IPS-20b (cell line): Measurements from ENCODE around the gene POLR1G.

Source experiments
- H3K27ac ChIP-seq: one replicate; pipeline ENCODE4 v1.5.1; 2013; ENCODE audit warnings: low read length
- H3K27me3 ChIP-seq: 2 replicates; pipeline ENCODE4 v1.6.1; 2013; ENCODE audit warnings: mild to moderate bottlenecking, low read length, inconsistent platforms; ENCODE audit not compliant: insufficient read depth
- H3K36me3 ChIP-seq: 2 replicates; pipeline ENCODE4 v1.6.1; 2013; ENCODE audit warnings: low read depth, mild to moderate bottlenecking, inconsistent platforms, low read length, moderate library complexity; ENCODE audit not compliant: insufficient read depth
- H3K4me1 ChIP-seq: 2 replicates; pipeline ENCODE4 v1.6.1; 2013; ENCODE audit warnings: mild to moderate bottlenecking, control low read depth, inconsistent platforms, low read length, moderate library complexity; ENCODE audit not compliant: insufficient read depth
- H3K4me3 ChIP-seq: 2 replicates; pipeline ENCODE4 v1.5.1; 2013; ENCODE audit warnings: mild to moderate bottlenecking, low read length, inconsistent platforms
- H3K9ac ChIP-seq: 2 replicates; pipeline ENCODE4 v1.6.1; 2013; ENCODE audit warnings: low read depth, mild to moderate bottlenecking, inconsistent platforms, low read length, moderate library complexity
- H3K9me3 ChIP-seq: 2 replicates; pipeline ENCODE4 v1.6.1; 2013; ENCODE audit warnings: mild to moderate bottlenecking, low read depth, low read length, inconsistent platforms; ENCODE audit not compliant: insufficient read depth

POLR1G gene

DNA sequence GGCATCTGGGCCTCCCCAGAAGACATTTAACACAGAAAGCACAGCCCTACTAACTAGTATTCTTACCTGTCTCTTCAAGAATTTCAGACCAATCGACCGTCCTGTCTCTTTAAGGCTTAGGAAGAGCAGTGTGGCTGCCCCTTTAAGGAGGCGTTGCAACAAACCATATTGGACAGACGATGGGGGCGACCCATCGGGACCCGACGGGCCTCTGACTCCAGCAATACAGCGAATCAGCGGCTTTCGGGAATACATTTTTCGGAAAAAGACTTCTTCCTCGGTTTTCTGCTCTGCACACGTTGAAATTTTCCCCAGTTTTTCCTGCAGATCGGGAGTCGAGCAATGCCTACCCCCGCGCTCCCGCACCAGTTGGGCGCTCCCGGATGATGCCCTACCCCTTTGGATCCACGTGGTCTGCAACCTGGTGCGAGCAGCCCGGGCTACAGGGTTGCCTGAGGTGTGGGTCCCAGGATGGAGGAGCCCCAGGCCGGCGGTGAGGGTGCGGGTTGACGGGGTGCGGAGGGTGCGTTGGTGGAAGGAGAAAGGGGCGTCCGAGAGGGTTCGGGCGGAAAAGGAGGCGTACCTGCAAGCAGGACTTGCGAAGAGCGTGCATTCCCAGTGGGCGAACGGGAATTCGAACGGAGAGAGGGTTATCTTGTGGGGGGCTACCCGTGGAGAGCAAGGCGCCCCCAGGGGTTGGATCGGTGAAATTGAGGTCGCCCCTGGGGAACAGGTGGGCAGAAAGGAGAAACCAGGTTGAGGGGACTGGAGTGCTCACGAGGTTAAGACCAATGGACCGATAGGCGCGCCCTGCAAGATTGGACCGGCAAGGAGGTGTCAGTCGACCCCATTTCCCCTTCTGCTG, at the start of gene POLR1G:
POLR1G (plus strand) TSS at position 419 of the 865 bp plus-strand sequence; CDS start at position 472, 53 bp downstream.
- Histone ChIP-seq H3K27me3 (peaks cover 36% of the 10 kb centered on the region), H3K27ac (peak within 1 kb of the TSS; percentile 81), H3K4me3 (peak within 1 kb of the TSS; percentile 84), H3K9me3 (no peaks in the 10 kb centered on the region), H3K36me3 (peaks cover 23% of the 10 kb centered on the region; the same call in 1 of the 2 replicates), H3K4me1 (peaks cover 10% of the 10 kb centered on the region), H3K9ac (peak within 1 kb of the TSS; percentile 98)

DNA sequence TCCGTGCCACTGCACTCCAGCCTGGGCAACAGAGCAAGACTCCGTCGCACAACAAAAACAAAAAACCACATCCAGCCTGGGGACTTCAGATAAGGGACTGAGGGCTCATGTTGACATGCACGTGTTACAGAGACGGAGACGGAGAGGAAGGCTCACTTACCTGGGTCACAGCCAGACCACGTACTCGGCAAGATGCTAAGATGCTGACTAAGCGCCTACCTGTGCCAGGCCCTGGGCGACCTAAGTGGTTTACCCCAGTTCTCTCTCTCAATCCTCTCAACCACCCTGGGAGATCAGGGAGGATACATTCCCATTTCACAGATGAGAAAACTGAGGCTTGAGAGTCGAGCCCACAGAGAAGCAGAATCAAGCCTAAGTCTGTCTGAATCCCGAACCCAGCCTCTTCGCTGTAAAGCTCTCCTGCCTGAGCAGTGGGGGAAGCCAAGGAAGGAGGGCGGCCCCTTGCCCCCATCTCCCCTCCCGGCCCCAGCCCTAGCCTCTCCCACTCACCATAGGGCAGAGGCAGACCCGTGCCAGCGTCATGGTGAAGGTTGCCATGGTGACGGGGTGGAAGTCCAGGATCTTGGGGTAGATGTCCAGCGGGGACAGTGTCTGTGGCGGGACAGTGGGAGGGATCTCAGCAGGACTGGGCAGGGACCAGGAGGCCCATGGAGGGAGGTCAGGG, 49.5 kb upstream of the POLR1G start:
- Histone ChIP-seq H3K27ac (no peak overlapping the region), H3K4me3 (no peak overlapping the region), H3K4me1 (no peaks in the 10 kb centered on the region), H3K9ac (no peak overlapping the region), H3K27me3 (no peaks in the 10 kb centered on the region), H3K9me3 (no peaks in the 10 kb centered on the region), H3K36me3 (peaks cover 85% of the 10 kb centered on the region)

DNA sequence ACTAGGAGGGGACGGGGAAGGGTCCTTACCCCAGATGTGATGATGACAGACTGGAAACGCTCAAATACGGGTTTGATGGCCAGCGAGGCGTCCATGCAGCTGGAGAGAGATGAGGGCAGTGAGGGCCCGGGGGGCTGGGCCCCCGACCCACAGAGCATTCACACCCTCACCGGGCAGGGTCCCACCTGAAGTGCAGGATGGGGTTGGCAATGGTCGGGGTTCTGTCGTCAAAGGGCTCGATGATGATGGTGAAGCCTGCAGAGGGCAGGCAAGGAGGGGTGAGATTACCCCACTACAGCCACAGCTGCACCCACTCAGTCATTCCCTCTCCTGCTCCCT, 49.0 kb upstream of the POLR1G start:
- Histone ChIP-seq H3K27me3 (no peaks in the 10 kb centered on the region), H3K9ac (no peak overlapping the region), H3K27ac (no peak overlapping the region), H3K4me1 (no peaks in the 10 kb centered on the region), H3K9me3 (no peaks in the 10 kb centered on the region), H3K36me3 (peaks cover 85% of the 10 kb centered on the region), H3K4me3 (no peak overlapping the region)

- Histone ChIP-seq H3K4me1 (no peaks in the 10 kb centered on the region), H3K4me3 (no peak overlapping the region), H3K27ac (no peak overlapping the region), H3K9ac (no peak overlapping the region), H3K9me3 (no peaks in the 10 kb centered on the region), H3K27me3 (no peaks in the 10 kb centered on the region), H3K36me3 (peaks cover 86% of the 10 kb centered on the region)
Observed at GRCh38 chr19:45358213-45358792, 48.1 kb upstream of the POLR1G start.

DNA sequence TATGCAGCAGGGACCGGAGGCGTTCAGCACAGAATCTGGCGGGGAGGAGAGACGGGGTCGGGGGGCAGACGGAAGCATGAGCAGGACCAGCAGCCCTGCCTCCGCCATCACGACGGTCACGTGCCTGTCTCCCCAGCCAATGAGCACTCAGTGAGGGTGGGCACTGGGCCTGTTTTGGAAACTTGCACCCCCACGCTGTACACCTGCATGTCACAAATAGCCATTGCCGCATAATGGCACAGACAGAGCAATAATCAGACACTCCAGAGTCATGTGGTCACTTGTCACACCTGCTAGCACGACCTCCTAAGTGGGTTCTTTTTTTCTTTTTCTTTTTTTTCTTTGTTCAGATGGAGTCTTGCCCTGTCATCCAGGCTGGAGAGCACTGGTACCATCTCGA, 44.8 kb upstream of the POLR1G start:
- Histone ChIP-seq H3K9me3 (no peaks in the 10 kb centered on the region), H3K36me3 (peaks cover 78% of the 10 kb centered on the region)

DNA sequence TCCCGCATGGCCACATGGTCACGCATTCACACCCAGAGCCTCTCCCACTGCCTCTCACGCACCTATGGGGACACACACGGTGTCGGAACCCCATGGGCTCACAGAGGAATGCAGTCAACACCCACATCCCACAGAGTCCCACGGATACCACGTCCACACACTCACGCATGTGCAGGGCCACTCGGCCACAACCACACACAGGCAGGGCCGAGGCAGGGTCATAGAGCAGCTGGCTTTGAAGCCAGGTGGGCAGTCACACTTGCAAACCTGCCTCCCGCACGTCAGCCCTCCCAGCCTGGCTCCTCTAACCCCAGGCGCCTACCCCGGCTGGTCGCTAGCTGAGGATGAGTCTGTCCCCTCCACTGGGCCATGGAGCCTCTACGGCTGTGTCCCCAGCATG, 44.2 kb upstream of the POLR1G start:
- Histone ChIP-seq H3K9ac (no peak overlapping the region), H3K27me3 (no peaks in the 10 kb centered on the region), H3K4me3 (no peak overlapping the region), H3K4me1 (no peaks in the 10 kb centered on the region), H3K36me3 (peaks cover 71% of the 10 kb centered on the region), H3K9me3 (no peaks in the 10 kb centered on the region), H3K27ac (no peak overlapping the region)

More for the DNA sequence above, 44.8 kb upstream of the POLR1G start:
- Histone ChIP-seq H3K9ac (no peak overlapping the region), H3K27ac (no peak overlapping the region), H3K4me1 (no peaks in the 10 kb centered on the region), H3K4me3 (no peak overlapping the region), H3K27me3 (no peaks in the 10 kb centered on the region)

GRCh38 chr19:45363861-45364459, 42.5 kb upstream of the POLR1G start:
- Histone ChIP-seq H3K4me3 (no peak overlapping the region), H3K27ac (no peak overlapping the region), H3K9ac (no peak overlapping the region), H3K9me3 (no peaks in the 10 kb centered on the region), H3K27me3 (no peaks in the 10 kb centered on the region), H3K36me3 (peaks cover 66% of the 10 kb centered on the region), H3K4me1 (no peaks in the 10 kb centered on the region)

- H3K4me3 ChIP-seq = no peak overlapping the region
Observed at GRCh38 chr19:45364696-45365095, 41.7 kb upstream of the POLR1G start.

GRCh38 chr19:45368127-45368526, 38.3 kb upstream of the POLR1G start:
- no peak overlapping the region for H3K27ac ChIP-seq
- no peak overlapping the region for H3K4me3 ChIP-seq
- no peaks in the 10 kb centered on the region for H3K27me3 ChIP-seq
- H3K9me3 ChIP-seq = no peaks in the 10 kb centered on the region
- no peaks in the 10 kb centered on the region for H3K4me1 ChIP-seq
- H3K9ac ChIP-seq = no peak overlapping the region
- H3K36me3 ChIP-seq = peaks cover 38% of the 10 kb centered on the region

More at GRCh38 chr19:45364696-45365095, 41.7 kb upstream of the POLR1G start:
- peaks cover 60% of the 10 kb centered on the region for H3K36me3 ChIP-seq
- no peaks in the 10 kb centered on the region for H3K9me3 ChIP-seq
- H3K9ac ChIP-seq = no peak overlapping the region
- no peaks in the 10 kb centered on the region for H3K27me3 ChIP-seq
- no peaks in the 10 kb centered on the region for H3K4me1 ChIP-seq
- no peak overlapping the region for H3K27ac ChIP-seq

GRCh38 chr19:45368737-45369340, 37.6 kb upstream of the POLR1G start:
- Histone ChIP-seq H3K9me3 (no peaks in the 10 kb centered on the region), H3K36me3 (peaks cover 34% of the 10 kb centered on the region), H3K9ac (no peak overlapping the region), H3K27me3 (no peaks in the 10 kb centered on the region), H3K27ac (no peak overlapping the region), H3K4me1 (no peaks in the 10 kb centered on the region), H3K4me3 (0 out of 2 replicates have a peak overlapping the region, but pooled peaks have one; percentile 16)
